ENCODE measurements around the gene LUC7L2.
"Not testable (repeated sequence)": the region's sequence is repeated elsewhere in the genome, so short reads cannot be mapped to it uniquely, and the experiment has no call there.

GRCh38 chr7:139333443-139333842, 26.3 kb upstream of the LUC7L2 start:
- not testable (repeated sequence) for TF ChIP-seq POLR2A, EP300 (IDR thresholded peaks at IDR 0.05)
